ENCODE data around the gene LIMS1. TPM values are rescaled to one million over a fixed set of nuclear protein-coding genes. Genes with fewer than 3 reads are reported as not detected.

The LIMS1 gene
- total RNA-seq, 1 experiment from 2014 or later, result 56.2 TPM

GRCh38 chr2:108616318-108616717 lies 82.0 kb downstream of the LIMS1 start:
- TF ChIP-seq ZFX (IDR thresholded peaks at IDR 0.05) (no peak), CBX3 (IDR thresholded peaks at IDR 0.05; ENCODE audit: low read depth) (no peak), EGR1 (IDR thresholded peaks at IDR 0.05; ENCODE audit: low read depth) (no peak), ZBTB33 (IDR thresholded peaks at IDR 0.05; ENCODE audit: extremely low read depth, insufficient replicate concordance, low read length) (no peak), POLR2A (IDR thresholded peaks at IDR 0.05; ENCODE audit: borderline replicate concordance, extremely low read depth, insufficient read depth, insufficient read length) (no peak), SIN3A (IDR thresholded peaks at IDR 0.05; ENCODE audit: low read depth) (no peak), EZH2phosphoT487 (IDR thresholded peaks at IDR 0.05; ENCODE audit: borderline replicate concordance) (no peak), MAX (IDR thresholded peaks at IDR 0.05) (no peak), SRF (IDR thresholded peaks at IDR 0.05; ENCODE audit: low read depth) (no peak)
- TF ChIP-seq, protein P1, sequence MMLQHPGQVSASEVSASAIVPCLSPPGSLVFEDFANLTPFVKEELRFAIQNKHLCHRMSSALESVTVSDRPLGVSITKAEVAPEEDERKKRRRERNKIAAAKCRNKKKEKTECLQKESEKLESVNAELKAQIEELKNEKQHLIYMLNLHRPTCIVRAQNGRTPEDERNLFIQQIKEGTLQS (IDR thresholded peaks at IDR 0.05), result no peak
- Histone ChIP-seq H2AFZ (ENCODE audit: low read depth, low read length, poor library complexity, severe bottlenecking) (no peak overlapping the region), H3K79me2 (ENCODE audit: insufficient read depth, low read length) (peaks cover 53% of the 10 kb centered on the region), H3K4me2 (ENCODE audit: low read length) (0 out of 2 replicates have a peak overlapping the region, but pooled peaks have one; percentile 9), H3K27me3 (ENCODE audit: insufficient read depth, low read length) (no peaks in the 10 kb centered on the region), H4K20me1 (ENCODE audit: insufficient read depth) (no peaks in the 10 kb centered on the region), H3K9ac (ENCODE audit: low read length) (no peak overlapping the region), H3K9me2 (ENCODE audit: insufficient read depth) (no peaks in the 10 kb centered on the region), H3K4me1 (ENCODE audit: control insufficient read depth in 1 of 2, insufficient read depth in 2 of 2, low read length in 2 of 2) (peaks cover 16 to 36% of the 10 kb centered on the region in 2 experiments), H3K4me3 (replicated peaks in 1 of 2; ENCODE audit: low read depth in 1 of 2, low read length in 2 of 2) (no peak overlapping the region), H3K9me3 (ENCODE audit: control insufficient read depth in 1 of 2, insufficient read depth in 1 of 2, low read depth in 1 of 2, low read length in 2 of 2) (no peaks in the 10 kb centered on the region), H3K36me3 (ENCODE audit: control insufficient read depth in 1 of 2, insufficient read depth in 2 of 2, low read length in 2 of 2) (no peaks in the 10 kb centered on the region), H3K27ac (ENCODE audit: low read depth, low read length) (no peak overlapping the region)
- ChIA-PET RAD21 (ENCODE audit: low non-redundant PET in 1 of 2, low total read pairs in 2 of 2, uncharacterized antibody in 2 of 2, unreplicated experiment in 2 of 2) (no interaction called here), POLR2A (no interaction called here), CTCF (interaction anchor here (1.0 to 1.6 kb wide), 2 partner anchors 20 kb away, joined by 5 read pairs; no protein-coding TSS in a partner anchor)
- BruUV-seq (replicated peaks), result no TSS peak
- no peak for ATAC-seq
- intact Hi-C loops (cut with micrococcal nuclease), result no loop called here
- DNase-seq (ENCODE audit: low read depth, low spot score), result no peak
